ENCODE data around the gene APOLD1.
A peak's percentile ranks its signal among the peaks of the same experiment; 100 is the strongest.

GRCh38 chr12:12736759-12737676 is 48.4 kb upstream of the APOLD1 start:
- TF ChIP-seq CTCF (IDR thresholded peaks at IDR 0.05; ENCODE audit: low read length) (peak; percentile 55), EZH2phosphoT487 (IDR thresholded peaks at IDR 0.05; ENCODE audit: low read length) (no peak)

Data from MM.1S (cell line).